Frontal cortex (tissue), 4 donors: ENCODE data around the gene CTAG2. TPM values are rescaled to one million over a fixed set of nuclear protein-coding genes. Genes with fewer than 3 reads are reported as not detected.
A peak's percentile ranks its signal among the peaks of the same experiment; 100 is the strongest.
"Not testable (repeated sequence)": the region's sequence is repeated elsewhere in the genome, so short reads cannot be mapped to it uniquely, and the experiment has no call there.

Experiments
- DNase-seq, 2 donors: peaks; one replicate each; pipeline ENCODE4 v3.0.0; 2012; ENCODE audit warnings: low spot score in 2 of 2
- FAIRE-seq: peaks from 2 replicates; lab custom pipeline; 2012; peaks lifted over from hg19 to GRCh38; lab: Jason Lieb, UNC
- total RNA-seq: library from RNA; depleted of rRNA; stranded (reverse); fragments of >200 nt; gene quantifications from one replicate; pipeline ENCODE4 v1.2.3, GENCODE V29; 2014
- donor health status: control.
- donor health status: control.
- donor health status: control.

CTAG2 gene
- total RNA-seq, 1 donor from 2014 or later: not detected

DNA sequence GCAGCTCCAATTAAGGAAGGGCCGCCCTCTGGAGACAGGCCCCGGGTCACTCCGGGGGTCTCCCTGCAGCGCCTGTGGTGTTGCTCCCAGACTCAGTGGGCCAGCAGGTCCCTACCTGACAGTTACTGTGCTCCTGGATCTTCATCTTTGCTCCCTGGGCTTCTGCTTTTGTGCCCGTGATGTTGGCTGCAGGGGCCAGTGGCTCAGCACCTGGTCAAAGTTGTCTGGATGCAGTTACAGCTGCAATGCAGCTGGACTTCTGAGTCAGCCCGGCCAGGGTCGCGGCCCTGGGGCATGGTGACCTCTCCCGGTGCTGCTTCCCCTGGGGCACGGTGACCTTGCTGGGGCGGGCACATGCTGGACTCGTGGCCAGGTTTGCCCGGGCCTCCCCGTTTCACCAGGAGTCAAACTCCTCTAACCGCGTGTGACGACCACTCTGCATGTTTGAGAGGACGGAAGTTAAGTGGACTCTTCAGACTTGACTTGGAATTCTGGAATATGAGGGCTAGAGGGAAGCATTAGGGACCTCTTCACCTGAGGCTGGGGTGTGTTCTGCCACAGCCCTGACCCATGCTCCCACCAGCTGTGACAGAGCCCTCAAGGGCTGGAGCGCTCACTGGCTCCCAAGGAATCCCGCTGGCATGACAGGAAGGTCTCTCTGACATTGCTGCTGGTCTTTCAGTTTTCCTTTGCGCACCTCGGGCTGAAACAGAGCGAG lies 3.7 kb downstream of the CTAG2 start:
- FAIRE-seq (no peak), DNase-seq (no peak)

DNA sequence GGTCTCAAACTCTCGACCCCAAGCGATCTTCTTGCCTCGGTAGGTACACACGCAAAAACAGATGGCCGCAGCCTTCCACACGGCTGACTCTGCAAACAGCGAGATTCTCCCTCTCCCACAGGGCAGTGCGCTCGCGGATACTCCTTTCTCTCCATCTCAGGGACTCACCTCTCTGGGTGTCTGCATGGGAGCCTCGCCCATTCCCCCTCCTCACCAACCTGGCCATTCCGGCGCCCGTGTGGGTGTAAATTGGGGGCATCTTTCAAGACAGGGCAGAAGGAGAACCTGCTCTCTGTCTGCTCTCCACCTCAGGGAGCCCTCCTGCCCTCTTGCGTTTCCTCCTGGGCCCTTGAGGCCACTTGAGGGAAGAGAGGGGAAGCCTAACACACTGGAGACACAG lies 4.4 kb downstream of the CTAG2 start:
- no peak for FAIRE-seq

DNA sequence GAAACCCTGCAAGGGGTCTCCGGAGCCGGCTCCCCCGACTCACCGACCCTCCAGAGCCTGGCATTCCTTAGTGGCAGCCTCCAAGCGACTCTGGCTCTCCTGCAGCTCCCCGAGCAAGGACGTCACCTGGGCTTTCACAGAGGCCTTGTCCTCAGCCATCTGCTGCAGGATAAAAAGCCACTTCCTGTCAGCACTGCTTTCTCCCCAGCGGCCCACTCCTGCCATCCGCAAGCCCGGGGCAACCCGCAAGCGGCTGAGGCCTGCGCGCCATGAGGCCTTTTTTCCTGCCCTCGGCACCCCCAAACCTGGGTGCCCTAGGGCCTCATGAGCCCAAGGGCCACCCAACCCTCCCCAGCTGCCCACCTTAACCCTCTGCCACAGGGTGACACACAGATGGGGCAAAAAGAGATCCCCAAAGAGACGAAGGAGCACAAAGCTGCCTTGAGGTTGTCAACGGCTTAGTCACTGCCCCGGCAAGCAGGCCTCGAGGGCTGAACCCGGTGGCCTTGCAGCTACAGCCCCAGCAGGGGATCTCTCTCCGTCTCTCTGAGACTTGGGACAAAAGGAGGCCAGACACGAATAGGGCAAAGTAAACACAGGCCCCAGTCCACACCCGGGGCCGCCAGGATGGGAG lies 7.5 kb downstream of the CTAG2 start:
- not testable (repeated sequence) for FAIRE-seq

More for the DNA sequence above, 4.4 kb downstream of the CTAG2 start:
- DNase-seq: no peak

DNA sequence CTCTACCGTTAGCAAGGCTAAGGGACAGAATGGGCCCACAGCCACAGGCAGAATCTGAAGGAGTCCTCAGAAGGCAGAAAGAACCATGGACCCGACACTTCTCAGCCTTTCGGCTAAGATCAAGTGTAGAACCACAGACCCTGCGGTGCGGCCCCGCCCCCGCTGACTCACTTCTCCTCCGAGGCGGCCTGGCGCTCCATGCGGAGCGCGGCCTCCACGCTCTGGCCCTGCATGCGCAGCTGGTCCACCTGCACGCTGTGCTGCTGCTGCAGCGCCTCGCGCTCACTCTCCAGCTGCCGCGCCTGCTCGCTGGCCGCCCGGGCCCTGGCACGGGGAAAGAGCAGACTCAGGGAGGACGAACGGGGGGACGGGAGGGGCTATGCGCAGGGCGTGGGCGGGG lies 9.7 kb downstream of the CTAG2 start:
- not testable (repeated sequence) for DNase-seq, FAIRE-seq

More for the DNA sequence above, 7.5 kb downstream of the CTAG2 start:
- DNase-seq: not testable (repeated sequence)

DNA sequence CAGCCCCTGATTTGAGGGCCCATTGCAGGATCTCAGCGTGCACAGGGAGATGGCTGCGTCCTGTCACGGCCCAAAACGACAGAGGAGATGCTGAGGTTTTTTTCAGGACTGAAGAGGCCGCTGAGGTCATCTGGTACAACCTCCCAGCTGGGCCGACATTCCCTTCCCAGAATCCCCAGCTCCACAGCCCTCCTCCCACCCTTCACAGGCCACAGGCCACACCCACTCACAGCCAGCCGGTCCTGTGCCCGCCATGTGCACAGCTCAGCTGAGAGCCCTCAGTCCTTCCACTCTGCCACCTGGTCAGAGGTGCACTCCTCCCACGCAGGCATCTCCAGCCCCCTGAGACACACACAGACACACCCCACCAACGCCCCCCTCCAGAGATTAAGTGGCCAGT lies 11.6 kb downstream of the CTAG2 start:
- not testable (repeated sequence) for FAIRE-seq, DNase-seq

DNA sequence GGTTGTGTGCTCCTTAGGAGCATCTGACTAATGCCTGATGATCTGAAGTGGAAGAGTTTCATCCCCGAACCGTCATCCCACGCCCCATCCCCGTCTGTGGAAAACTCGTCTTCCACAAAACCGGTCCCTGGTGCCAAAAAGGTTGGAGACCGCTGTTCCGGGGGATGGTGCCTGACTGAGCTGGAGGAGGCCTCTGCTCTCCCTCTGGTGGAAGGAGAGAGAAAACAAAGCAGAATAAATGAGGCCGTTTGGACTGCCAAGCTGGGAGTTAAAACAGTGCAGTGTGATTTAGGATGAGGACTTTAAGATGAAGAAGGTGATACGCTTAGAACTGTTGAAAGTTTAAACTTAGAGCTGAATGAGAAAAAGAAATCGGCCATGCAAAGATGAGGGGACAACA lies 19.7 kb downstream of the CTAG2 start:
- not testable (repeated sequence) for DNase-seq, FAIRE-seq

DNA sequence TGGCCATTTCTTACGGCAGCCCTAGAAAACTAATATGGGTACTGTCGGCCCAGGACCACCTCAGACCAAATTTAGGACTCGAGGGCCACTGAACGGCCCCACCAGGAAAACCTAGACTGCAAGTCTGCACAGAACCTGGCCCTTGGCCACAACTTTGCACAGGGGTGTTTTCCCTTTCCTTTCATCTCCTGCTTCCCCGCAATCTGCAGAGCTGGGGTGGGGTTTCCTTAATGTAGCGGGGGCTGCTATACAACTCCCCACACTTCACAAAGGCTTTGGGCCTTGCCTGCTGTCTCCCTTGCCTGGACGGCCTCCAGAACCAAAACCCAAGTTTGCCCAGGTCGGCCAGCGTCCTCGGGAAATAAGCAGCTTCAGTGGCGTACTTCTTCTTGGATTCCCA lies 22.4 kb downstream of the CTAG2 start:
- not testable (repeated sequence) for FAIRE-seq, DNase-seq

DNA sequence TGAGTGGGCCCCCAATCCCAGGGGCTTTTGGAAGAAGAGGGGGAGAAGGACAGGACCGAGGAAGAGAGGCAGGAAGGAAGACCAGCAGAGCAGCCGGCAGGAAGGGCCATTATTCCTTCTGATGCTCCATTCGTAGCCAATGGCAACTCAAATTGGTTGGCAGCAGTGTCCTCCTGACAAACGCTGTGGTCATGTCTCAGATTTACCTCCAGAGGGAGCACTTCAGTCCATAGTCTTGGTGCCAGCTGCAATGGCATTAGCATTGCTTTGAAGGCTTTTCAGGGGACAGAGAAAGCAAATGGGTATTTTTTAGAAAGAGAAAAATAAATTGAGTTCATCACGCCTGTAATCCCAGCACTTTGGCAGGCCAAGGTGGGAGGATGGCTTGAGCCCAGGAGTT lies 24.4 kb downstream of the CTAG2 start:
- not testable (repeated sequence) for DNase-seq, FAIRE-seq

DNA sequence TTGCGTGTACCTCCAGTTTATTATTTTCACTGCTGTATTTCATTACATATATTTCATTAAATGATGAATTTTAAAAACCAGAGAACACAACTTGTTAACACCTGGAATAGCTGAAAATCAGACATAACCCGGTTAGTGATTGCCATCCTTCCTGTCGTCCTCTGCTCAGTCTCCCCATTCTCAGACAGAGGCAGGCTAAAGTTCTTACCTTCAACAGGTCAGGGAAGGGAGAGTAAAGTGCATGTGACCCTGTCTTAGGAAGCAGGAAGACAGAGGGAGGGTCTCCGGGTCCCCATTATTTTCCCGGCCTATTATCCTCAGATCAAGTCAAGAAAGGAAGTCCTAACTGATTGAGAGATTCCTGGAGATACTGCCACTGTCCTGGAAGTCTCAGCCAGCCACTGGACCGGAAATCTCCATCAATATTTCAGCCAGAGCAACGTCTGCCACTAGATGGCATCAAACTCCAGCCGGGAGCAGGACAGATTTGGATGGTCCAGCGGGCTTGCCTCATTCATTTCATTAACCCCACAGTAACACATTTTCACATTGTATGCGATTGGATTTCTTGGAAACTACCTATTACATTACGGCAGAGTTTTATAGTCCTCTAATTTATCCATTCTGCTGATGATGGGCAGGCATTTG lies 32.5 kb downstream of the CTAG2 start:
- not testable (repeated sequence) for FAIRE-seq, DNase-seq

DNA sequence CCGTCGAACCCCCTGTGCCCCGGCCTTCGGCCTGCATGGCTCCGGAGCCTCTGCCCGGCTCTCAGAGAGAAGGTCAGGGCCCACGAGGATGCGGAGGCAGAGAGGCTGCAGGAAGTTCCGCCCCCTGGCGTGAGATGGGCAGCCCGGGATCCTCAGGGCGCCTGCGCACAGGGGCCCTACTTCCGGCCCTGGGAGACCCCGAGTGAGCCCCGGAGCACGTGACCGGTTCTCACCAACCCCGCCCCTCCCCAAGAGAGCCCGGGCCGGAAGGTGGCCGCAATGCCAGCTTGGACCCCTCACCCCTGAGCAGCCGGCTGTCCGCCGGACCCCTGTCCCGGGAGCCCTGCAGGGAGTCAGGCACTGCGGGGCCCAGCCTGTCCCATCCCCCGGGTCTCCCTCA lies 34.2 kb downstream of the CTAG2 start, which contains the start of gene CTAG1B:
Gene CTAG1B (minus strand): TSS at position 101 of the 400 bp plus-strand sequence. CDS start 64 bp downstream, at position 37.
- FAIRE-seq, DNase-seq: not testable (repeated sequence)

DNA sequence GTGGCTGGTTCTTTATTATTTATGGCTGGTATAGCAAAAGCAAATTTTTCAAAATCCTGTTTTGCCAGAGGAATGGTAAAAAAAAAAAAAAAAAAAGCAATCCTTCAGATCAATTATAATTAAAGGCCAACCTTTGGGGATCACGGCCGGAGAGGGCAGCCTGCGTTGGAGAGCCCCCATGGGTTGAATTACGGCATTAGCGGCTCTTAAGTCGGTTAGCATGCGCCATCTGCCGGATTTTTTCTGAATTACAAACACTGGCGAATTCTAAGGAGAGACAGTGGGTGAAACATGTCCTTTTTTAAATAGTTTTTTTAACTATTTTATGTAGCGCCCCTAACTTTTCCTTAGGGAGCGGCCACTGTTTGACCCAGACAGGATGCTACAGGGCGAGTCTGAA lies 39.8 kb downstream of the CTAG2 start:
- FAIRE-seq: peak; percentile 76
- not testable (repeated sequence) for DNase-seq

DNA sequence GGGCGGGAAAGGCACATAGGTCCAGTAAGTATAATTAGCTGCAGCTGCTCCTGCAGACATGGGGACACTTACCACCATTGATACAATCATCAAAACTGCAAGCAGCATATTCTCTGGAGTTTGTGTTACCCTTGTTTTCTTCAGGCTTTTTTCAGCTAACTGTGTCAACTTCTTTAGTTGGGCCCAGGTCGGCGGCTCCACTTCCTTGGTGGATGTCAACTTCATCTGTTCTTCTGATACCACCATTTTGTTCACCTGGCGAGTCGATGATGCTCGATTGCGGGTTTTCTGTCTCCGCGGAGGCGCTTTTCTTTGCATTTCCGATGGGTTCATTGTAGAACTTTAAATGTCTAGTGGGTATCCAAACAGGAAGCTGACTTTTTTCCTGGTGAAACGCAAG lies 42.2 kb downstream of the CTAG2 start:
- not testable (repeated sequence) for FAIRE-seq, DNase-seq

DNA sequence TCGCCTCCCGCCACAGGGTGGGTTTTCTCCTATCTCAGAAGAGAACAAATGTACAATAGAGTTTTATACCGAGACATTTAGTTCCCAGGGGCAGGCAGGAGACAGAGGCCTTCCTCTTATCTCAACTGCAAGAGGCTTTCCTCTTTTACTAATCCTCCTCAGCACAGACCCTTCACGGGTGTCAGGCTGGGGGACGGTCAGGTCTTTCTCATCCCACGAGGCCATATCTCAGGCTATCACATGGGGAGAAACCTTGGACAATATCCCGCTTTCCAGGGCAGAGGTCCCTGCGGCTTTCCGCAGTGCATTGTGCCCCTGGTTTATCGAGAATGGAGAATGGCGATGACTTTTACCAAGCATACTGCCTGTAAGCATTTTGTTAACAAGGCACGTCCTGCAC lies 44.6 kb downstream of the CTAG2 start:
- not testable (repeated sequence) for FAIRE-seq

DNA sequence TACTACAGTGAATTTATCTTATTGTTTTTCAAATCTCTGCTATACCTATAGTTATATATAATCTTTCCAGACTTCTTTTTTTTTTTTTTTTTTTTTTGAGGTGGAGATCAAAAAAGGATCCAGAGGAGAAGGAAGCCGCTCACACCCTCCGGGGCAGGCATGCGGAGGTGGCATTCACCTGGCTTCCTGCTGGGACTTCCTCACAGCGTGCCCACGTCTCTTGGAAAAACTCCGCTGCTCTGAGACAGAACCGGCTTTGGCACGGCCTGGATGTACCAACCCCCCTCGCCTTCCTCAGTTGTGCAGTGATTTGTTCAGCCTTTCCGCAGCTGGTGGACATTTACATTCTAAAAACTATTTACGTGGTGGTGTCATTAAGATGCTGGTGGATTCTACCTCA lies 45.4 kb downstream of the CTAG2 start:
- FAIRE-seq, DNase-seq: not testable (repeated sequence)

More for the DNA sequence above, 44.6 kb downstream of the CTAG2 start:
- not testable (repeated sequence) for DNase-seq

DNA sequence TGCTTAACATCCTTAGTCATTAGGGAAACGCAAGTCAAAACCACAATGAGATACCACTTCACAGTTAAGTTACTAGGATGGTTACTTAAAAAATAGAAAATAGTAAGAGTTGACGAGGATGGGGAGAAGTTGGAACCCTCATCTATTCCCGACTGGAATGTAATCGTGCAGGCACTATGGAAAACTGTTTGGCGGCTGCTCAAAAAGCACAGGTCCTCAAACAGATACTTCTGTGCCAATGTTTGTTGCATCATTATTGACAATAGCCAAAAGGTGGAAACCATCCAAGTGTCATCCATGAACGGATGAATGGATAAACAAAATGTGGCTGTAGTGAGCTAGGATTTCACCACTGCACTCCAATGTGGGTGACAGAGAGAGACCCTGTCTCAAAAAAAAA lies 46.0 kb downstream of the CTAG2 start:
- FAIRE-seq (no peak), DNase-seq (no peak)

DNA sequence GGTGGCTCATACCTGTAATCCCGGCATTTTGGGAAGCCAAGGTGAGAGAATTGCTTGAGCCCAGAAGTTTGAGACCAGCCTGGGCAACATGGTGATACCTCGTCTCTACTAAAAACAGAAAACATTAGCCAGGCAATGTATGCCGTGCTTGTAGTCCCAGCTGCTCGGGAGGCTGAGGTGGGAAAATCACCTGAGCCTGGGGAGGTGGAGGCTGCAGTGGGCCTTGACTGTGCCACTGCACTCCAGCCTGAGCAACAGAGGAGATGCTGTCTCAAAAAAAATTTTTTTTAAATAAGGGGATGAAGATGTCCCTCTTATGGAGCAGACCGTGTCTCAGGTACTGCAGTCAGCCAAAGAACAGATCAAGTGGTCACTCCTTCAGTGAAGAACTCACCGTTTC lies 47.8 kb downstream of the CTAG2 start:
- no peak for DNase-seq
- no peak for FAIRE-seq

DNA sequence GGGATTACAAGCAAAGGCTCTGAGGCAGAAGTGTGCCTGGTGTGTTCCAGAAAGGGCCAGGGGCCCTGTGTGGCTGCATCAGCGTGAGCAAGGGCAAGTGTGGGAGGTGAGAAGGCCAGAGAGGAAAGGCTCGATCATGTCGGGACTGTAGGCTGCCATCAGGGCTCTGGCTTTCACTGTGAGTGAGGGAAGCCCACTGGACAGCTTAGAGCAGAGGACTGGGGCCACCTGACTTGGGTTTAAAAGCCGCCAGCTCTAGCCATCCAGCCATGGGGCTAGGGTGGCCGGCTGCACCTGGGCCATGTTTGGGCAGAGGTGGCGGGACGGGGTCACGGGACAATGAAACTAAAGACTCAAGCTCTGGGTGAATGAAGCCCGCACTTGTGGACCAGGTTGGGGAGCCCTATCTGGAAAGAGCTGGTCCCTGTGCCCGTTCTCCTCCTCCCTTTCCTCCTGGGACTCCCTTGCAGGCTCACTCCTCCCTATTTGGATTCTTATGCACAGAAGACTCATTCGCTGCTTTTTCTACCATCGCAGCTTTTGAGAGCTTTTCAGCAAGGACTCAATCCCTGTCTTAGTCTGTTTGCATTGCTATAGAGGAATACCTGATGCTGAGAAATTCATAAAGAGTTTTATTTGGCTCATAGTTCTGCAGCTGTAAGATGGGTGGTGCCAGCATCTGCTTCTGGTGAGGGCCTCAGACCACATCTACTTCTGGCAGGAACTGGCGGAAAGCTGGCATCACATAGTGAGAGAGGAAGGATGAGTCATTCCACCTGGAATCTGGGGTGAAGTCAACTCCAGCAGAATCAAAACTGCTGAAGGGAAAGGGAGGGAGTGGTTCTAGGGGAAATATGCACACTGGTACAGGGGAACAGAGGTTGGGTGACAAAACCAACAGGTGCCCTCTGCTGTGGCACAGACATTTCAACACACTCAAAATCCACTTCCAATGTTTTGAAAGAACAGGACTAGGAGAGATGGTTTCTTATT lies 49.6 kb downstream of the CTAG2 start:
- FAIRE-seq (no peak), DNase-seq (no peak)

DNA sequence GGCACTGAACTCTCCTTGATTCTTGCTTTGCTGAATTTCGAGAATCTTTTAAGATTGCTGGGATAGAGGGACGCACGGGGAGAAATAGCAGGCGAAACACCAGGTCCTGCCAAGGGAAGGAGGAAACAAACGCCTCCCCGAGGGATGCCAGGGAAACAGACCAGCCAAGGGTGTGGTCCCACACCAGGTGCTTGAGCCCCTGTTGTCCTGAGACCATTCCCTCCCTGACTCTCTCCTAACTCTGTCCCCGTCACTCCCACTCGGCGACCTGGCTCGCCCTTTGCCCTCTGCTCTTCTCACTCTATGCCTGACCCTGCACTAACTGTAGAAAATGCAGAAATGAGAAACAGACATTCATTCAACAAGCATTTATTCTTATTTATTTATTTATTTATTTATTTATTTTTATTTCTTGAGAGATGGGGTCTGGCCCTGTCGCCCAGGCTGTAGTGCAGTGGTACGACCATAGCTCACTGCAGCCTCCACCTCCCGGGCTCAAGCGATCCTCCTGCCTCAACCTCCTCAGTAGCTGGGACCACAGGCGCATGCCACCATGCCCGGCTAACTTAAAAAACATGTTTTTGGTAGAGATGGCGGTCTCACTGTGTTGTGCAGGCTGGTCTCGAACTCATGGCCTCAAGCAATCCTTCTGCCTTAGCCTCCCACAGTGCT lies 50.5 kb downstream of the CTAG2 start:
- FAIRE-seq (no peak), DNase-seq (no peak)

DNA sequence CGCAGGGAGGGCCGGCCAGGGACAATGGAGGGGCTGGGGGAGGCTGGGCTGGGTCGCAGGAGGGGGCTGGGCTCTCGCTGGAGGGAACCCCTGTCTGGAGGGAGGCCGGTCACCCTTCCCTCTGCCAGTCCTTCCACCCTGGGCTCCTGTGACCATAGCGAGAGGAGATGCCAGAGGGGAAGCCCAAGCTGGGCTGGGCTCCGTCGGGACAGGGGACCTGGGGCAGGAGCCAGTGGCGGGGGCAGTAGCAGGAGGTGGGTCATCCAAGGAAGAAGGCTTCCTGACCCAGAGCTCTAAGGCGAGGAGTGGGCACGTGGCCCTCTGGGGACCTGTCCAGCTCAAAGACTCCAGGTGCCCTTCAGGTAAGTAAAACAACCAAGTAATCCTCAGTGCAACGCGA lies 51.2 kb downstream of the CTAG2 start:
- no peak for FAIRE-seq
- DNase-seq: no peak
